CD4-positive, alpha-beta T cell treated with Interleukin-10 for 1 hour (primary cell): ENCODE results near the gene OR2Y1.
"Not testable (repeated sequence)": the region's sequence is repeated elsewhere in the genome, so short reads cannot be mapped to it uniquely, and the experiment has no call there.

ENCODE experiments used
- DNase-seq: peaks from one replicate; pipeline ENCODE4 v3.0.0-alpha.2; 2020

Gene OR2Y1

GRCh38 chr5:180739958-180740357, at the start of gene OR2Y1:
Gene OR2Y1, minus strand, starts transcription at chr5:180740058. Its CDS starts 0 bp downstream, at chr5:180740058.
- no peak for DNase-seq

GRCh38 chr5:180788651-180789410, 49.0 kb upstream of the OR2Y1 start:
- not testable (repeated sequence) for DNase-seq

- DNase-seq: no peak
Observed at GRCh38 chr5:180787711-180788431, 48.0 kb upstream of the OR2Y1 start.

GRCh38 chr5:180786531-180787398, 46.9 kb upstream of the OR2Y1 start:
- no peak for DNase-seq

- DNase-seq: no peak
Observed at GRCh38 chr5:180785794-180786221, 46.0 kb upstream of the OR2Y1 start.

GRCh38 chr5:180785121-180785781, 45.4 kb upstream of the OR2Y1 start:
- no peak for DNase-seq

- peak; percentile 80 for DNase-seq
Observed at GRCh38 chr5:180784497-180785097, 44.7 kb upstream of the OR2Y1 start.

- no peak for DNase-seq
Observed at GRCh38 chr5:180783340-180784052, 43.6 kb upstream of the OR2Y1 start.

- no peak for DNase-seq
Observed at GRCh38 chr5:180782748-180783147, 42.9 kb upstream of the OR2Y1 start.

GRCh38 chr5:180781900-180782326, 42.1 kb upstream of the OR2Y1 start:
- DNase-seq: not testable (repeated sequence)

GRCh38 chr5:180779985-180780610, 40.2 kb upstream of the OR2Y1 start:
- DNase-seq: no peak

GRCh38 chr5:180777475-180777874, 37.6 kb upstream of the OR2Y1 start:
- DNase-seq: no peak

- DNase-seq: no peak
Observed at GRCh38 chr5:180776376-180776775, 36.5 kb upstream of the OR2Y1 start.

- no peak for DNase-seq
Observed at GRCh38 chr5:180775624-180776023, 35.8 kb upstream of the OR2Y1 start.

- DNase-seq: no peak
Observed at GRCh38 chr5:180771839-180772238, 32.0 kb upstream of the OR2Y1 start.

GRCh38 chr5:180769821-180770220, 30.0 kb upstream of the OR2Y1 start:
- no peak for DNase-seq

- DNase-seq: no peak
Observed at GRCh38 chr5:180755601-180756000, 15.7 kb upstream of the OR2Y1 start.

- DNase-seq: no peak
Observed at GRCh38 chr5:180744253-180744652, 4.4 kb upstream of the OR2Y1 start.

GRCh38 chr5:180742727-180743126, 2.9 kb upstream of the OR2Y1 start:
- no peak for DNase-seq

- DNase-seq: not testable (repeated sequence)
Observed at GRCh38 chr5:180740953-180741352, 1.1 kb upstream of the OR2Y1 start.

GRCh38 chr5:180739271-180739670, 587 bp downstream of the OR2Y1 start:
- no peak for DNase-seq
